ENCODE data around the gene TBC1D8.

Gene TBC1D8

DNA sequence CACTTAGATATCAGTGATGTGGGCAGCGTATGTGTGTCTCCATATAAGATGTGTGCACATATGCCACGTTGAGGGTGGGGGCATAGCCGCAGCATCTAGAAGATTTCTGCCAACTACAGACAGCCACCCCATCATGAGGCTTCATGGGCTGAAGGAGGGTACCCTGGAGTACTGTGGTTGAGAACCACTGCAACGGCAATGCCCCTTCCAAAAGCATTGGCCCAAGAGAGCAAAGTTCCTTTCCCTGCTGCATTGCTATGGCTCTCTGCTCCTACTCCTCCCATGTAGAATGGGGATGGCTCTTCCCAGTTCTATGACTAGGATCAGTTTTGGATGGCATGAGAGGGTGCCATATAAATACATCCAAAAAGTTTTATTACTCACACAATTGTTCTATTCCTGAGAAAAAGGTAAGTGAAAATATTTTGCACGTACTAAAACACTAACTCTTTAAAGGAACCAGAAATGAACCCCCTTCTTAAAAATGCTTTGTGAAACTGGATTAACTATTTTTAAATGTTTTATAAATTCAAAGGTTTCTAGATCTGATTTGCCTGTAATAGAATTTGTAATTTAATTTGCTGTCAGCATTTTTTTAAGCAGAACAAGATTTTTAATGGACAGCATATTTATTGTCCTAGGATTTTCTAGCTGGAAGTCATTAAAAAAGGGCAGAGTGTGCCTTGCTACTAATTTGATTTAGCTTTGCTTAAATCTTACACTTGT is 153.5 kb downstream of the TBC1D8 start:
- no peak for DNase-seq (ENCODE audit: low spot score)

DNA sequence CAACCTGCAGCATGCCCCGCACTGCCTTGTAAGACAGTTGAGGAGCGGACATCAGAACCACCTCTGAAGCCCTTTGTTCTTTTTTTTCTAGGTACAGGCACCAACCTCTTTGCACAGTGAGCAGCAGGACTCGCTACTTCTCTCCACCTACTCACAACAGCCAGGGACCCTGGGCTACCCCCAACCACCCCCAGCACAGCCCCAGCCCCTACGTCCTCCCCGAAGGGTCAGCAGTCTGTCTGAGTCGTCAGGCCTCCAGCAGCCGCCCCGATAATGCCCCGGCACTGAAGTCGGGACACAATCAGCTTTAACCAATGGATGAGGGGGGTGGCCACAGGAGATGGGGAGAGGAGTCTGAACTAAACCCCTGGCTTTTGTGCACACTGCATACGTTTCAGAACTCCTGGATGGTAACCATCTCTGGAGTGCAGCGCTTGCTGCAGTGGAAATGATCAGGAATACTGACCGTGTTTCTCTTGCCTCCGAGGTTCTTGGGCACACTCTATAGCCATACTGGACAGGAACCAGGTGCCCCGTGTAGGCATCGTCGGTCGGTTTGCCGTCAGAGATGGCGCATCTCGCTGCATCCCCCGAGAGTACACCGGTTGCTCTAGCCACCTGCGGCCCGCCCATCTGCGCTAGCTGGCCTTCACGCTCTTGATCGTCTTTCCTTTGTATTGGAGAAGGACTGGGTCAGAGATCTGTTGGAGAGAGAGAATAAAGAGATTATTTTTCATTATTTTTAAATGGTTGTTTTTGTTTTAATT is 155.7 kb downstream of the TBC1D8 start:
- DNase-seq (ENCODE audit: low spot score), result no peak

DNA sequence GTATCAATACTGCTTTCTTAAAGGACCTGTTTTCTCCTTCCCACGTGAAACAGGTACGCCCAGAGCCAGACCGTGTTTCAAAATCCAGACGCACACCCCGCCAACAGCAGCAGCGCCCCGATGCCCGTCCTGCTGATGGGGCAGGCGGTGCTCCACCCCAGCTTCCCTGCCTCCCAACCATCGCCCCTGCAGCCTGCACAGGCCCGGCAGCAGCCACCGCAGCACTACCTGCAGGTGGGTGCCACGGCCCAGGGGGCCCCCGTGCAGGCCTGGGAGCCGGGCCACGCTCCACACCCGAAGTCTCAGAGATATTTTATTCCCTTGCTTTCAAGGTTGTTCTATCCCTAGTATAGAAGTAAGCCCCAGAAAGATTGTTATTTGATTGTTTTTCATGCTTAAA is 157.9 kb downstream of the TBC1D8 start:
- no peak for DNase-seq (ENCODE audit: low spot score)

DNA sequence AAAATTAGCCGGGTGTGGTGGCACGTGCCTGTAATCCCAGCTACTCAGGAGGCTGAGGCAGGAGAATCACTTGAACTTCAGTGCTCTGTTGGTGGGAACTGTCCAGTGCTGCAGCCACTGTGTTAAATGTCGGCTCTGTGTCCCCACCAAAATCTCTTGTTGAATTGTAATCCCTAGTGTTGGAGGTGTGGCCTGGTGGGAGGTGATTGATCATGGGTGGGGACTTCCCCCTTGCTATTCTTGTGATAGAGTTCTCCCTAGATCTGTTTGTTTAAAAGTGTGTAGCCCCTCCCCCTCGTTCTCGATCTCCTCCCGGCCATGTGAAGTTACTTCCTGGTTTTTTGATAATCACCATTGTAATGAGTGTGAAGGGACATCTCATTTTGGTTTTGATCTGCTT is 158.9 kb downstream of the TBC1D8 start:
- DNase-seq (ENCODE audit: low spot score), result no peak

DNA sequence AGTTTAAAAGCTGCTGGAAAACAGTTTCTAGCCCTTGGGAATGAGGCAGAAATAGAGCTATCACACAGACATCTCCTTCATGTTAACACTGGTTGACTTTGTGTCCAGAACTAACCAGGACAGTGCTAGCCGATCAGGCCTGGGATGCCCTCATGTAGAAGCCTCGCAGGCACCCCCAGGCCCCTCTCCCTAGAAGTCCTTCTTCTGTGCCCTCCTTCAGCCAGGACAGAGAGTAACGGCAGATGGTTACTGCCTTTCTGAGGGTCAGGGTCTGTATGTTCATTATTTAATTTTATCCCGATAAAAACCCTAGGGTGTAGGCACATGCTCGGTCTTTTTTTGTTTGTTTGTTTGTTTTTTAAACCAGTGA is 159.8 kb downstream of the TBC1D8 start:
- no peak for DNase-seq (ENCODE audit: low spot score)

DNA sequence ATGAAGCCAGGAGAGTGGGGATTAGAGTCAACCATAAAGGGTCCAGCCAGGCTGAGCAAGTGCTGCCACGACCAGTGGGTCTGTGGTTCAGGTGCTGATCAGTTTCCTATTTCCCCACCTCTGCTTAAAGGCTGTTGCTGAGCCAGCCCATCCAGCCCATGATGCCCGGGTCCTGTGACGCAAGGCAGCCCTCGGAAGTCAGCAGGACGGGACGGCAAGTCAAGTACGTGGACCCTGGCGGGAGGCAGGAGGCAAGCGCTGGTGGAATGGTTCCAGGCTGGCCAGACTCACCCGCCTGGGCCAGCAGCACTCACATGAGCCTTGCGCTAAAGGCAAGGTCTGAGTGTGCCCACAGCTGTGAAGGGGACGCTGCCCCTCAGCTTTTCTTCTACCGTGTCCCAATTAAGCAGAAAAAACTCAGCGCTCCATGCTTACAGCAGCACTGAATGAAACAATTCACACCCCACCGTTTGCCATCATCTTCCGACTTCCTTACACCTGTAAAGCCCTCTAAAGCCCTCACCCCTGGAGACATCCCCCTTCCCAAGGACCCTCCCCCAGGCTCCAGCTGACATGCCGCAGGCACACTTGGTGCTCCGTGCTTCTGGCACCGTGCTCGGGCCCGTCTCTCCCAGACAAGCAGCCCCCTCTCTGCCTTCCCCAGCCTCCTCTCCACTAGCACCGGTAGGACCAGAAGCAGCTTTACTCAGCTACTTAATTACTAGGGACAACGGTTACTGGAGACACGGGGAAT is 160.4 kb downstream of the TBC1D8 start:
- DNase-seq (ENCODE audit: low spot score), result no peak

DNA sequence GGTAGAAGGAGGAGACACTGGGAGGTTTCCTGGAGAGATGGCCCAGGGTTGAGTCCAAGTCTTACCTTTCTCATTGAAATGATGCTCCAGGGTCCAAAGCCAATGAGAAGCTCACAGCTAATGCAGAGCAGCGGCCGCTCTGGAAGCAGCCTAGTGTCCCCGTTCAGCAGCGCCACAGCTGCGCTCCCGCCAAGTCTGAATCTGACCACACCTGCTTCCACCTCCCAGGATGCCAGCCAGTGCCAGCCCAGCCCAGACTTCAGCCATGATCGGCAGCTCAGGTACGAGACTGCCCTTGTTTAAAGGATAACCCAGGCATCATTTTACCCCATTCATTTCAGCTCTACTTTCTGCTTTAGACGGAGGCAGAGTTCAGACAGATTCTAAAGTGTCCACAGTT is 161.0 kb downstream of the TBC1D8 start:
- no peak for DNase-seq (ENCODE audit: low spot score)

DNA sequence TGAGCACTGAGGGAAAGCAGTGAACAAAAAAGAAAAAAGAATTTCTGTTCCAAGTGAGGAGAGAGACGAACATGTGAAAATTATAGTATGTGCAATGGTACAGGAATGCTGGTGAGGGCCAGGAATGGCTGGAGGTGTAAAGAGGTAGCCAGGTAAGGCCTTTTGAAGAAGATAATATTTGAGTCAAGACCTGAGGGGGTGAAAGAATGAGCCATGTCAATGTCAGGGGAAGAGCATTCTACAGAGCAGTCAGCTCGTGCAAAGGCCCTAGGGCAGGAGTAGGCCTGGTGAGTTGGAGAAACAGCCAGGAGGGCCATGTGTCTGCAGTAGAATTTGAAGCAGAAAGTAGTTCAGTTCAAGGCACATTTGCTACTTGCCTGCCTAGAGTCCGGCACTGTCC is 161.5 kb downstream of the TBC1D8 start:
- no peak for DNase-seq (ENCODE audit: low spot score)

DNA sequence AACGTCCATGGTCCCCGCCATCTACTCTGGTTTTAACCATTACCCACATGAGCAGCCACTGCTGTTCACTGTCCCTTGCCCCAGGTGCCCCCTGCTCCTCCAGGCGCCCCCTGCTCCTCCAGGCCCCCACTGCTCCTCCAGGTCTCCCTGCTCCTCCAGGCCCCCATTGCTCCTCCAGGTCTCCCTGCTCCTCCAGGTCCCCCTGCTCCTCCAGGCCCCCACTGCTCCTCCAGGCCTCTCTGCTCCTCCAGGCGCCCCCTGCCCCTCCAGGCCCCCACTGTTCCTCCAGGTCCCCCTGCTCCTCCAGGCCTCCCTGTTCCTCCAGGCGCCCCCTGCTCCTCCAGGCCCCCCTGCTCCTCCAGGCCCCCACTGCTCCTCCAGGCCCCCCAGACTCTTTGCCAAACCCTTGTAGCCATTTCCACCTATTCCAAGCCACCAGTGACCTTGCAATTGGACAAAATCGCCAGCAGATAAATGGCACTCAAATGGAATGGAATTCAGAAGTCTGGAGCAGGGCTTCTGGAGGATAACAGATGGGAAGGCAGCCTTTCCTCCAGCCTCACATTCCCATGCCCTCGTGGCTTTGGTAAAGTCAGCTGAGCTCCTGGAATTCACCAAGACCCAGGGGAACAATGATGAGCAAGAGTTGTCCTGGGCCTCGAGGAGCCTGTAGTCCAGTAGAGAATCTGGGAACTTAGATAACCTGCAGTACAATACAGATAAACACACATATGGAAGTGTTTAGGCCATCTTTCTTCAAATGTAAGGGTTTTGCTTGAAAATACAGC is 162.4 kb downstream of the TBC1D8 start:
- no peak for DNase-seq (ENCODE audit: low spot score)

DNA sequence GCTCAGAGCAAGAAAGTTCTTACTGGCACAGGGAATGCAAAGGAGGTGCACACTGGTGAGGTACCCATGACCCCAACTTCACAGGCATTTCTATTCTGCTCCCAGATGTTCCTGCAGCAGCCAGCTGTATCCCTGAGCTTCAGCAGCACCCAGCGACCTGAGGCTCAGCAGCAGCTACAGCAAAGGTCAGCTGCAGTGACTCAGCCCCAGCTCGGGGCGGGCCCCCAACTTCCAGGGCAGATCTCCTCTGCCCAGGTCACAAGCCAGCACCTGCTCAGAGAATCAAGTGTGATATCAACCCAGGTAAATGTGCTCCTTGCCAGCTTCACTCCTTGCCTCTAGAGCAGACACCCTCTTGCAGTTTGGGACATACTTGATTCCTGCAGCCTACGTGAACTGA is 163.2 kb downstream of the TBC1D8 start:
- no peak for DNase-seq (ENCODE audit: low spot score)

DNA sequence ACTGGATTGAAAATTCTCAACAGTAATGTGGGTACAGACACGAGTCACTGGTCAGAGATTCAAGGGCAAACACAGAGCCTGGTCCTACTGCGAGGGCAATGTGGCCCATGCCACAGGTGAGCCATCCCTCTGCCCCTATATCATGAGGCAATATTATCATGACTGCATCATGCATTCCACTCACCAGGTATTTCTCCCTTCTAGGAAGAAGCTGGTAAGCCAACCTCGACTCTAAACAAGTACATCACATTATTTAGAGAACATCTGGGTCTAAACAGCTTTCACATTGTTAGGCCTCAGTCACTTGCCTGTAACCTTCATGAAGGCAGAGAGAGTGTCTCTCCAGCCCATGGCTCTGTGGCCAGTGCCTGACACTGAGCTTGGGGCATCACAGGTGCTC is 163.6 kb downstream of the TBC1D8 start:
- DNase-seq (ENCODE audit: low spot score), result no peak

DNA sequence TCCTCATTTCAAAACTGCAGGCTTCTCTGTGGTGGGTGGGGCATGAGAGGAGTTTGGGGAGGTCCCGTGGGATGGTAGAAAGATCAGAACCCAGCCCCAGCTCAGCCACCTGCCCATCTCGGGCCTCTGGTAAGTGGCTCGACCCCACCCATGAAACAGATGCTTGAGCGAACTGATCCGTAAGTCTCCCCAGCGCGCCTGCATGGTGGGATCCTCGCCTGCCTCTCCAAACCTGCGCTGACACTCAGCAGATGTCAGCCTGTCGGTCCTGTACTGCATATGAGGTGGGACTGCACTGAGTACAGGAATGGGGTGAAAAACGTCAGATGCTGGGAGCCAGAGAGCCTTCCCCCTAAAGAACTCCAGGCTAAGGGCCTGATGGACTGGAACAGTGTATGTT is 165.0 kb downstream of the TBC1D8 start:
- DNase-seq (ENCODE audit: low spot score), result no peak

DNA sequence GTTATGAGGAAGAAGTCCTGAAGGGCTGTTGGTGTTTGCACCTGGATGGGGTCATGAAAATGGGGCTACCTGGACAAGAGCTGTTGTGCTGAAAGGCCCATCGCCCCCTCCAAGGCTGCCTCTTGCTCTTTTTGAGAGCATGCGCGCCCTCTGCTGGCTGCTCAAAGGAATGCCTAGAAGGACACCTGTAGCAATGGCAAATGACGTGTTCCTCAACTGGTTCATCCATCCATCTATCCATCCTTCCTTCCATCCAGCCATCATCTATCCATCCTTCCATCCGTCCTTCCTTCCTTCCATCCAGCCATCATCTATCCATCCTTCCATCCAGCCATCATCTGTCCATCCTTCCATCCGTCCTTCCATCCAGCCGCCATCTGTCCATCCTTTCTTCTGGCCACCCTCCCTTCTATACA is 166.3 kb downstream of the TBC1D8 start:
- peak; percentile 70 for DNase-seq (ENCODE audit: low spot score)

DNA sequence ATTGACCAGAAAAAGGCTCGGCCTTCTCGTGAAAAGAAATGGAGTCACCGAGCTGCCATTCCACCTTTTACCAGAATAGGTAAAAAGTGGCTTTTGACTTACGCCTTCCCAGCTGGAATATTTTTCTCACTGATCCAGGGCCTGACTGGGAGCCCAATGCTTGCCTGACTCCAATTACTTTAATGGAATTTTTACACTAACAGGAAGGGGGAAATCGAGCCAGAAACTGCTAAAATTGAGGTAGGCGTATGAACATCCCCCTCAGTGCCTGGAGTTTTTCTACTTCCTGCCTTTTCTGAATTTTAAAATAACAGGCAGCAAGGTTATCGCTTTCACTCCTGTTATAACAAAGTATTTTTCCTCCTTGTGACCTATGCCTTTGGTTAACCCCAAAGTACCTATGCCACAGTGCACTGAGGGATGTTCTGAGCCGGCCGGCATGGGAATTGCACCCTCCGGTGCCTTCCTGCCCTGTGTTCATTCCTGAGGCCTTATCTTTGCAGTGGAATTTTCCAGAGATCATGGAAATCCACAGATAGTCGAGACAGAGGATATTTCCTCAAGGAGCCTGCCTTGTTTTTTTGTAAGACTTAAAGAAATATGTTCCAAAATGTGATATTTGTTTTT is 167.4 kb downstream of the TBC1D8 start:
- no peak for DNase-seq (ENCODE audit: low spot score)

DNA sequence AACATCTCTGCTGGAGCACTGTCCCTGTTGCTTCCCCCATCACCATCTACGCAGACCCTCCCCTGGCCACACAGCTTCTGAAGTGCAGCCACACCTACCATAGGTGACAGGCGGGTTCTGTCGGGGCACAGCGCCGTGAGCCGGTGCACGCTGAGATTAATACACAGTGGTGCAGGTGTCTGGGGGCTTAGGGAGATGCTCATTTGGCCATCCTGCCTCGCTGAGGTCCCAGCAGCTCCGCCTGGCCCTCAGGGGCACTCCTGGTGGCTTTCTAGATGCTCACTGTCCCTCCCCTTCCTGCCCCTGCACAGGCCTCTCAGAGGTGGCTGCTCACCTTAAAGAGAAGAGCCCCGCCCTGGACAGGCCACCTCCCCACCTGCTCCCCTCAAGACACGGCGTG is 168.0 kb downstream of the TBC1D8 start:
- DNase-seq (ENCODE audit: low spot score), result no peak

DNA sequence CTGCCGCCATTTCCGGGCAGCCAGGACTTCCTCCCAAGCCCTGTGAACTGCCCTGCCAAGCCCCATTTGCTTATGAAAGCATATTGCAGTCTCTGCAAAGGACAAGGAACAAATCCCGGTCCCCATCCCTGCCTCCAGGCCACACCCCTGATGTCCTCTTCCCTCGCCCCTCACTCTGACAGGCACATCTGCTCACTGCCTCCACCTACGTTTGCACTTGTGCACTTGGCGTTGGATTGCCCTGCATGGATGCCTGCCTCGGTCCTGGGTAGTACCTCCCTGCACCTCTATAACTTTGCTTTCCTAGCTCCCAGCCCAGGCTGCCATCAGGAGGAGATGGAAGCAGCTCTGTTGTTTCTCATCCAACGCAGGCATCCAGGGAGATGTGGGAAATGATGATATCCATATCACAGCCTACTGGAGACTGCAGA is 168.7 kb downstream of the TBC1D8 start:
- no peak for DNase-seq (ENCODE audit: low spot score)

DNA sequence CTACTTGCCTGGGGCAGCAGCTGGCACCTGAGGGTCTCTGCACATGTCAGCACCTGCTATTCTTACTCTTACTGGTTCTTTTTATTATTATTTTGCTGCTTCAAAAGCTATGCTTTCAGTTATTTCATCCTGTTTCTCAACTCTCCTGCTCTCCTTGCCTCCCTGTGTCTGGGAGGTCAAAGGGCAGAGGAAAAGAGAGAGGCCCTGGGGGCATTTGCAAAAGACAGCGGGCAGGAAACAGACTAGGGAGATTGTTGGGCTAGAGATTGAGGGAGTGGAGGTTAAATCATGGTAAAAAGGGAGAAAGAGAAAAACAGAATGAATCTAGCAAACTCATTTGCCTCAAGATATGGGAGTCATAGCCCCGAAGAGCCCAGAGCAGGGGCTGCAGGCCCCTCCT is 170.2 kb downstream of the TBC1D8 start:
- no peak for DNase-seq (ENCODE audit: low spot score)

DNA sequence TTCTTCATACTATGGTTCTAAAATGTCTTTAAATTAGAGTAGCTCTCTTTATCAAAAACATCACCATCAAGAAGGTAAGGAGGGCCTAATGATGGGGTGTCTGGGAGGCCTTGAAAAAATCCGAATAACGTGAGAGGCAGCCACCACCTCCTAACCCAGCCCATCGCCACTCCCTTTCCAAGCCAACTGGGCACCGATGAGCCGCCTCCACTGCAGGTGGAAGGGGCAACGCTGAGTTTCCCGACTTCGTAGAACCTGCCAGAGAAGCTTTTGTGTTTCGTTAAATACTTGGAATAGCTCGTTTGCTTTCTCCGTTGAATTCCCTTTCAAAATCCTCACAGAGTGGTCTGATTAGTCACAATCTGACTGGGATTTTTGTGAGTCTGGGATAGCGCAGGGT is 171.1 kb downstream of the TBC1D8 start:
- DNase-seq (ENCODE audit: low spot score), result no peak

DNA sequence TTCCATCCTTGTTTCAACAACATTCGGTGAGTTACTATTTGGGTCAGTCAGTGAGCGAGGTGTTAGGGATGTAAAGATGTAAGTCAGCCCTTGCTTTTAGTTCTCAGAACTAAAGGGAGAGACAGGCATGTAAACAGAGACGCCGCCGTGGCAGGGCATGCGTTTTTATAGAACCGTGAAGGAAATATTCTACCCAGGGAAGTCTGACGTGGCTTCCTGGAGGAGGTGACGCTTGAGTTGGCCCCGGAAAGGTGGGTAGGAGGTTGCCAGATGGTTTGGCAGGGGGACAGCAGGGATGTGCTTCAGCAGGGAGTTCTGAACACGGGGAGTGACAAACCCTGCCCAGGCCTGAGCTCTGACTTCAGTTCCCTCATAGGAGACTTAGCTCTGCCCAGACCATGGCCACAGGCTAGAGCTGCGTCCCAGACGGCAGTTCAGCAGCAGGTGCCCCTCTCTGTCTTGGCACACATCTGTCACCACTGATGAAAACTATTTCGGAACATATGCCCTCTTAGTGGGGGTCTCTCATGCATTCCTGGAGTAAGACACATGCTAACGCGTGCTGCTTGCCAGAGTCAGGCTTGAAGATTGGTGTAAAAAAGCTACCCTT is 172.5 kb downstream of the TBC1D8 start:
- no peak for DNase-seq (ENCODE audit: low spot score)

DNA sequence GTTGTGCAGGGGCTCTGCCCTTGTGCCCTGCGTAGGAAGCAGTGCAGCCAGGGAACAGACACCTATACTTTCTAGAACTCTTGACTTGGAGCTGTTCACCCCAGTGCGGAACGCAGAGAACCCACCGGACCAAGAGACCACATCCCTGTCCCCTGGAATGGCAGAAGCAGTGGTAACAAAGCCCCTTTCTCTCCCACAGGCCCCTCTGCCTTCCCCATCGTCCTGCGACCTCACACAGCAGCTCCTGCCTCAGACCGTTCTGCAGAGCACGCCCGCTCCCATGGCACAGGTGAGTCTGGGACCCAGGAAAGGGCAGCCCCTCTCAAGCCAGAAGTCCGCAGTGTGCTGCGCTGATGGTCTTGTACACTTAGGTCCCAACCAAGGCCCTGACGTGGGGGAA is 173.7 kb downstream of the TBC1D8 start:
- no peak for DNase-seq (ENCODE audit: low spot score)

DNA sequence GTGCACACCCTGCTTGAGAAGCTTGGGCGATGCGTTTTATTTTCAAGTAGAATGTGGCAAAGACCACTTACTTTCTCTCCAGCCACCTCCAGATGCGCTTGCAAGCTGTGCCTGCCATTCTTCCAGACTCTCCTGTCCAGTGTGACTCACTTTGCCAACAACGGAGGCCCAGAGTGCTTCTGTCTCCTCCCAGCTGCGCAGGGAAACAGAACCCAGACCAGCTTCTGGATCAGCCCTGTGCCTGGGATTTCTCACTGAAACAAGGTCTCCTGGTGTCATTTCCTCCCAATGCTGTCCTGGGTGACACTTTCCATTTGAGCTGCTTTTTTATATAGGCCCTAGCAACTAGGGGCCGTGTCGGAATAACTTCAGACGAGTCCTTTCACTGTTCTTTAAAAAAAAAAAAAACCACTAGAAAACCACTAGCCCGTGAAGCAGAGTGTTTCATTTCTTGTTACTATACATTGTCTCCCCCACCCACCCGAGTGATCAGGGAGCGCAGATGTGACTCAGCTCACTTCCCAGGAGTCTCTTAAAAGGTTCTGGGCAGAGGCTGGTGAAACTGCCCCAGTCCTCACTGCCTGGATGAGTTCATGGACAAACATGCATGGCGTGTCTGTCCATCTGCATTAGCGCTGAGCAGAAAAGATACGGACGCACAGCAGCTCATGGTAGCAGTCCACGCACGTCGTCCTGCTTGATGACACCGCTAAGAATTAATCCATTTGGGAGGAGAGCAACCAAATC is 174.4 kb downstream of the TBC1D8 start:
- DNase-seq (ENCODE audit: low spot score), result no peak

Measured in CD4-positive, alpha-beta T cell treated with Interleukin-15 for 4 hours (primary cell).